Muscle layer of duodenum (tissue), 2 donors: ENCODE results near the gene SLC16A8.

Source experiments
- H3K27ac ChIP-seq: one replicate; pipeline ENCODE4 v1.7.0; 2013; ENCODE audit warnings: mild to moderate bottlenecking, low read length
- H3K27me3 ChIP-seq: one replicate; pipeline ENCODE4 v1.7.0; 2013; ENCODE audit warnings: low read depth, mild to moderate bottlenecking, control low read depth, low read length
- H3K36me3 ChIP-seq, 2 donors: one replicate each; pipeline ENCODE4 v1.7.0; 2013; ENCODE audit warnings: low read length in 2 of 2, control low read depth in 1 of 2, mild to moderate bottlenecking in 1 of 2; ENCODE audit not compliant: insufficient read depth in 2 of 2, control insufficient read depth in 1 of 2
- H3K4me1 ChIP-seq, 2 donors: one replicate each; pipeline ENCODE4 v1.7.0; 2013; ENCODE audit warnings: low read length in 2 of 2, mild to moderate bottlenecking in 2 of 2, control low read depth in 1 of 2, moderate library complexity in 1 of 2; ENCODE audit not compliant: insufficient read depth in 2 of 2, control insufficient read depth in 1 of 2
- H3K4me3 ChIP-seq, 2 donors: one replicate each; pipeline ENCODE4 v1.7.0; 2013; ENCODE audit warnings: low read length in 2 of 2, low read depth in 1 of 2, mild to moderate bottlenecking in 1 of 2
- H3K9me3 ChIP-seq, 2 donors: one replicate each; pipeline ENCODE4 v1.7.0; 2013; ENCODE audit warnings: low read length in 2 of 2, control low read depth in 1 of 2, mild to moderate bottlenecking in 1 of 2; ENCODE audit not compliant: control insufficient read depth in 1 of 2
- donor health status: healthy.

SLC16A8 gene

DNA sequence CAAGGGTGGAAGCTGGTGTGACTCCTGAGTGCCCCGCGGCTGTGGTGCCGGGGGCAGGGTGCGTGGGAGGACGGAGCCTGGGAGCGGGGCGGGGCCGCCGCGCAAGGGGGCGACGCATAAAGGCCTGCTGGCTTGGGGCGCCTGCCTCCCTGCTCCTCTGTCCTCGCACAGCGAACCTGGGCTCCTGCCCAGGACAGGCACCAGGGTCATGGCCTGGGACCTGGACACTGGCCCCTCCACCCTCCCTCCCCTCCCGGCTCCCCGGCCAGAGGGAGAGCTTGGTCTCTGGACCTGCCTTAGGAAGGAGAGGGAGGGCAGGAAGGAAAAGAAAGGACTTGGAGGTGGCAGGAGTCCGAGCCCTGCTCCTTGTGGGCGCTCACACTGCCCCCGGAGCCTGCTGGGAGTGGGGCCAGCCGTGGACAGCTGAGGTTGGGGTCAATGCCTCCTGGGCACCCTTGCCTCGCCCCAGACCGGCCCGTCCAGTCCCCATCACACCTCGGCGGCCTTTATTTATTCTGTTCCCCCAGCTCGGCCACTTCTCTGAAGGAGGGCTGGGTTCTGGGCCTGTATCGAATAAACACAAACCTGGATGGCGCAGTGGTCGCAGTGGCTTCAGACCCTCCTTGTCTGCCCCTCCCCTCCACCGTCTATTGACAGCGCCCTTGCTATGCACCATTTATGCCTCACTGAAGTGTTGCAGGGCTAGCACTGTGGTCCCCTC lies 8.7 kb downstream of the SLC16A8 start:
- Histone ChIP-seq H3K36me3 (peaks cover 5 to 36% of the 10 kb centered on the region in 2 donors), H3K9me3 (no peaks in the 10 kb centered on the region), H3K4me3 (no peak overlapping the region), H3K27me3 (peaks cover under 1% of the 10 kb centered on the region), H3K27ac (no peak overlapping the region), H3K4me1 (peaks cover 0 to 4% of the 10 kb centered on the region in 2 donors)

DNA sequence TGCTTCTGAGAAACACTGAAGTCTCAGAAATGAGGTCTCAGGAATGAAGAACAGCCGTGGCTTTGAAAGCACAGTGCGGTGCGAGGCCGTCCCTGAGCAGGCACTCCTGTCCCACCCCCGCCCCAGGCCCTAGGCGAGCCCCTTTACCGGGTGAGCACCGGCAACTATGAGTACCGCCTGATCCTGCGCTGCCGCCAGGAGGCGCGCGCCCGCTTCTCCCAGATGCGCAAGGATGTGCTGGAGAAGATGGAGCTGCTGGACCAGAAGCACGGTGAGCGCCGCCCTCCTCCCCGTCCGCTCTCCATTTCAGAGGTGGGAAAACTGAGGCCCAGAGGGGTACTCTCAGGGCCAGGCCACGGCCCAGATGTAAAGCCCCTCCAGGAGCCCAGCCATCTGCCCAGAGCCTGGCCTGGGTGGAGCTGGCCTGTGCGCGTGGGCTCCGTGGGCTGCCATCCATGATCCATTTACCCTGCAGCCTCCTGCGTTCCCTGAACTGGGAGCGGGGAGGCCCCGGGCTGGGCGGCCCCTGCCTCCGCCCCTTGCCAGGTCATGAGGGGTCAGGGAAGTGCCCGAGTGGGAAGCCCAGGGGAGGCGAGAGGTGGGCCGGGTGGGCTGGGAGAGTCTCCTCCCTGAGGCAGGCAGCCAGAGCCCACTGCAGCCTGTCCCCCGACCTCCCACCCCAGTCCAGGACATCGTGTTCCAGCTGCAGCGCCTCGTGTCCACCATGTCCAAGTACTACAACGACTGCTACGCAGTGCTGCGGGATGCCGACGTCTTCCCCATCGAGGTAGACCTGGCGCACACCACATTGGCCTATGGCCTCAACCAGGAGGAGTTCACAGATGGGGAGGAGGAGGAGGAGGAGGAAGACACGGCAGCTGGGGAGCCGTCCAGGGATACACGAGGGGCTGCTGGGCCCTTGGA lies 9.5 kb downstream of the SLC16A8 start:
- H3K27me3 ChIP-seq: no peaks in the 10 kb centered on the region
- peaks cover 0 to 13% of the 10 kb centered on the region in 2 donors for H3K4me1 ChIP-seq
- H3K36me3 ChIP-seq: peaks cover 11 to 36% of the 10 kb centered on the region in 2 donors
- no peak overlapping the region for H3K4me3 ChIP-seq
- H3K27ac ChIP-seq: no peak overlapping the region
- H3K9me3 ChIP-seq: no peaks in the 10 kb centered on the region

DNA sequence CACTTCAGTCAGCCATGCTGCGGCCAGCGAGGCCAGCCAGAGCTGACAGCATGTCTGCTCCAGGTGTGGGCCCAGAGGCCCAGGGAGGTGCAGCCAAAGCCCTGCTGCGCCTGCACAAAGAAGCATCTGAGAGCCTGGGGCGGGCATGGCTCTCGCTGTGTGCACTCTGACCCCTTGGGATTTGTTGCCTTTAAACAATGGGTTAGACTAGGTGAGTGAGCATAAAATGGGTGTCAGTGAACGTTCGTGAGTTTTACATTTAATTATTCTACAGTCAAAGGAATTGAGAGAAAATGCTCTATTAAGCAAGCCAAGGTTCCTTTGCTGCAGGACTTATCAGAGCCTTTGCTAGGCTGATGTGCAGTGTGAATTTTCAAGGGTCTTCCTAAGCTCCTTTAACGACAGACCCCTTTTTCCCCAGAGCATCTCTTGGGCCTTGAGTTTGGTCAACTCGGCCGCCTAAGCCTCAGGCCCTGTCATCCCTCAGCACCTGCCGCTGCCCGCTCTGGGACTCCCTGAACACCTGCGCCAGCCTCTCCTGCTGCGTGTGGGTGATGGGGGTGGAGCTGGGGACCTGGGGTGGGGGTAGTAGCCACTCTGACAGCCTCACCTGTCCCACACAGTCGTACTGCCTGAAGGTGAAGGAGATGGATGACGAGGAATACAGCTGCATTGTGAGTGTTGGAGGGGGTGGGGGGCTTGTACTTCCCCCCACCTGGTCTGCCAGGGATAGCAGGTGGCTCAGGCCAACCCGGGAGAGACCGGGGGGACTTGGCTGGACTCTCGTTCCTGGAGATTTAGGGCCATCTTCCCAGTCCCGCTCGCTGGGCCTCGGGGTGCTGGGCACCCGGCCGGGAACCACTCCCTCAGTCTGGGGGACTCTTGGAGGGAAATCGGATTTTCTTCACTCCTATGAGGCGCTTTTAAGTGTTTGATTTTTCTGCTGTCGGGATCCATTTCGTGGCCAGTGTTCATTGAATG lies 10.5 kb downstream of the SLC16A8 start:
- Histone ChIP-seq H3K4me3 (no peak overlapping the region), H3K27ac (no peak overlapping the region), H3K36me3 (peaks cover 11 to 36% of the 10 kb centered on the region in 2 donors), H3K9me3 (no peaks in the 10 kb centered on the region), H3K27me3 (no peaks in the 10 kb centered on the region), H3K4me1 (peaks cover 0 to 23% of the 10 kb centered on the region in 2 donors)

DNA sequence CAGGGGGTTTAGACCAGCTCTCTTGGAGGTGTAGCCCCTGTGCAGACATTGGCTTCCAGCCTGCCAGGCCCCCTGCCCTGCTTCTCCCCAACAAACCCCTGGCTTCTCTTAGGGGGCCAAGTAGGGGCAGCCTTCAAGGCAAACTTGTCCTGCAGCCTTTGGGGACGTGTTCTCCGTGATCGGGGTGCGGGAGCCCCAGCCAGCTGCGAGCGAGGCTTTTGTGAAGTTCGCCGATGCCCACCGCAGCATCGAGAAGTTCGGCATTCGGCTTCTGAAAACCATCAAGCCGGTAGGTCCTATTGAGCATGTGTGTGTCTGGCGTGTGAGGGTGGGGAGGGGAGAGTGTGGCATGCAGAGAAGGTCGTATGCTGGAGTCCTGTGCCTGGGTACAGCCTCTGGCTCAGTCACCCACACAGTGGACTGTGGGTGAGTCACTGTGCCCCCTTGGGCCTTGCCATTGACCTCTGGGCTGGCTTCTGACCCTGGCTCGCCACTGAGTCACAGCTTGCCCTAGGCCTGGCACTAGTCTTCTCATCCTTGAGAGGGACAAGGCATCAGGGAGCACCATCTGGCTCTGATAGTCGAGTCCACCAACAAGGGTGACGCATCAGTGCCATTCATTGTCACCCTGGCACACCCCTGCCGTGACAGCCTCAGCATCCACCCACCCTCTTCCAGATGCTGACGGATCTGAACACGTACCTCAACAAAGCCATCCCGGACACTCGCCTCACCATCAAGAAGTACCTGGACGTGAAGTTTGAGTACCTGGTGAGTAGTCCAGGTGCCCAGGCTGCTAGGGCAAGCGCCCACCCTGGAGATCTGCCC lies 11.4 kb downstream of the SLC16A8 start:
- Histone ChIP-seq H3K27ac (no peak overlapping the region), H3K4me3 (no peak overlapping the region), H3K36me3 (peaks cover 11 to 41% of the 10 kb centered on the region in 2 donors), H3K9me3 (no peaks in the 10 kb centered on the region), H3K27me3 (no peaks in the 10 kb centered on the region), H3K4me1 (peaks cover 0 to 24% of the 10 kb centered on the region in 2 donors)

DNA sequence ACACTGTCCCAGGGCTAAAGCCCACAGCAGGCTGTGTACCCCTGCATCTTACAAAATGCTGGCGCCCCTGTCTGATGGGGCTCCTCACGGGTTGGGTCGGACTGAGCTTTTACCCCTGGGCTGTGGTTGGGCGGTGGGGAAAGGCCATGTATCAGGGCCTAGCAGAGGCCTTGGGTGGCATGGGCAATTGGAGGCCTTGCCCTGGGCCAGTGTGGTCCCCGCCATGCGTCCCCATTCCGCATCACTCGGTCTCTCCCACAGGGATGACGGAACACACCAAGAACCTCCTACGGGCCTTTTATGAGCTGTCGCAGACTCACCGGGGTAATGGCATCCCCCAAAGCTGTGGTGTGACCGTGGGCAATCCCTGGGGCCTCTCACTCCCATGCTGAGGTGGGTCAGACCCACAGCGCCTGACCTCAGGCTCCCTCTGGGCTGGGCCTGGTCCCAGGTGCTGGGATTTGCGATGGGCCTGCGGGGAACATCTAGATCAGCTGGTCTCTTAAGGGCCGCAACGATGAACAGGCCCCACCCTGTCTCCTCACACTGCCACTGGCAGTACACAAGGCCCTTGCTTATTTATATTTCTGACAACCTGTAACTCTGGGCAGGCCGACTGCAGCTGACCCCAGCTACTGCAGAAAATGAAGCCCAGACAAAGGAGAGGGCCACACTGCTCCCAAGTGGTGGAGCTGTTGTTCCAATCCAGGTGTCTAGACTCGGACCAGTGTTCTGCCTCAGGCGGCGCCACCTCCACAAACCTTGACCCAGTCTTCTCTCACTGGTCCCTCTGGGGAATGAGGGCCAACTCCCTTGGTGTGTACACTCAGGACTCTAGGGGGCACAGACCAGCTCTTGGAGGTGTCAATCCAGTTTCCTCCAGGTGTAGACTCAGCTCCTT lies 12.3 kb downstream of the SLC16A8 start:
- H3K27me3 ChIP-seq: no peaks in the 10 kb centered on the region
- peaks cover 0 to 24% of the 10 kb centered on the region in 2 donors for H3K4me1 ChIP-seq
- H3K27ac ChIP-seq: no peak overlapping the region
- H3K4me3 ChIP-seq: no peak overlapping the region
- peaks cover 11 to 44% of the 10 kb centered on the region in 2 donors for H3K36me3 ChIP-seq
- H3K9me3 ChIP-seq: no peaks in the 10 kb centered on the region

DNA sequence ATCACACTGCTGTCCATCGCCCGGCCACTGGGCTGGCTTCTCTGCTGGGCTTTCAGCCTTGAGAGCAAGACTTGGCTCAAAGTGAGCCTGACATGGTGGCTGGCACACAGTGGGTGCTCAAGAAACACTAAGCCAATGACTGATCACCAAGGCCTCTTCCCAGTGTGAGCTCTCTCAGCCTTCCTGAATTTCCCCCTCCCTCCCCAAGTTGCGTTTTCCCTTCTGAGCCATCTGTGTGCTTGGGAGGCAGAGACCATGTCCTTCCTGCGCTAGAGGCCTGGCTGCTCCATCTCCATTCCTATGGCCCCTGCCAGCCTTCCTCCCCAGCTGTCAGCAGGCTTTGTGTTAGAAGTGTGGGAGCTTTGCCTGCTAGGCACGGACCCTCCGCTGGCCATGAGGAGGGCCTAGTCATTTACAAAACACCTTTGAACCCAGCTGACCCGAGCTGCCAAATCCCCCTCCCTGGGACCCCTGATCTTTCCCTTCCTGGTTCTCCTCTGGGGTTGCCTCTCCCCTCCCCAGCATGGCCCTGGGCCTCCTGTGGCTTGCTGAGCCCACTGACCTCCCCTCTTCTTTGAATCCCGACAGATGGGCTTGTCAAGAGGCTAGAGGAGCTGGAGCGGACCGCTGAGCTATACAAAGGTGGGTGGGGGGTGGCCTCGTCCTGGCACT lies 13.6 kb downstream of the SLC16A8 start:
- no peaks in the 10 kb centered on the region for H3K9me3 ChIP-seq
- peaks cover 0 to 24% of the 10 kb centered on the region in 2 donors for H3K4me1 ChIP-seq
- peaks cover 14 to 57% of the 10 kb centered on the region in 2 donors for H3K36me3 ChIP-seq
- H3K27me3 ChIP-seq: no peaks in the 10 kb centered on the region
- no peak overlapping the region for H3K4me3 ChIP-seq
- H3K27ac ChIP-seq: no peak overlapping the region

DNA sequence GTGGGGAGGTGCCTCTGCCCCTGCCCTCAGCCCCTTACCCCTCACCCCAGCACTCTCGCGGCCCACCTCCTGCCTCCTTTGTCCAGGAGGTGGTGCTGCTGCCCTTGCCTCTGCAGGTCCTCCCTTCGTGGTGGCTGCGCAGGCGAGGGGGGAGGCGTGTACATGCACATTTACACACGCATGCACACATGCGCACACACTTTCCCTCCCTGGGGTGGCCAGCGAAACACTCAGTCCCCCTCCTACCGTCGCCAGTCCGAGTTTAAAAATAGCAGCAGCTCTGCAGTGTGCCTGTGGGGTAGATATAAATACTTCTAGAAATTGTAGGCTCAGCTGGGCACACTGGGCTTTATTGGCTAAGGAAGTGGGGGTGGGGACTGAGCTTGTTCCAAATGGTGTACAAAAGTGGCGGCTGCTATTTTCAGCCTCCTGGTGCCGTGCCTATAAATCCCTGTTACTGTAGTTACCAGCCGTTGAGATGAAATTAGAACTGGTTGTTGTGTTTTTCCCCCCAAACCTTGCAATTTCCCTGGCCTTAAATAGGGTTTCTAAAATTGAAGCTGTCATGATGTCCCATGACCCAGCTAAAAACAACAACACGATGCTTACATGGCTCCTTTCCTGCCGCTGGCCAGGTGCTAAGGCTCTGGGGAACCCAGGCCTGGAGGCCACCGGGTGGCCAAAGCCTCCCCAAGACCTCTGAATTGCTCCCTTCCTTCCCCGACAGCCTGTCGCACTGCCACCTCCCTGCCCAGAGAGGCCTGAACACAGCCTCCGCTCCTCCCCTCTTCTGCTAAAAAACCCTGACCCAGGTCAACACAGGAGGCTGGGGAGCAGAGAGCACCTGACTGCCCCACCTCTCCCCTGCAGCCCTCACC lies 14.4 kb downstream of the SLC16A8 start:
- no peaks in the 10 kb centered on the region for H3K27me3 ChIP-seq
- peaks cover 21 to 58% of the 10 kb centered on the region in 2 donors for H3K36me3 ChIP-seq
- peaks cover 0 to 24% of the 10 kb centered on the region in 2 donors for H3K4me1 ChIP-seq
- H3K4me3 ChIP-seq: peak overlapping the region in 1 of 2 donors; percentile 6
- no peaks in the 10 kb centered on the region for H3K9me3 ChIP-seq
- H3K27ac ChIP-seq: peak overlapping the region; percentile 14

DNA sequence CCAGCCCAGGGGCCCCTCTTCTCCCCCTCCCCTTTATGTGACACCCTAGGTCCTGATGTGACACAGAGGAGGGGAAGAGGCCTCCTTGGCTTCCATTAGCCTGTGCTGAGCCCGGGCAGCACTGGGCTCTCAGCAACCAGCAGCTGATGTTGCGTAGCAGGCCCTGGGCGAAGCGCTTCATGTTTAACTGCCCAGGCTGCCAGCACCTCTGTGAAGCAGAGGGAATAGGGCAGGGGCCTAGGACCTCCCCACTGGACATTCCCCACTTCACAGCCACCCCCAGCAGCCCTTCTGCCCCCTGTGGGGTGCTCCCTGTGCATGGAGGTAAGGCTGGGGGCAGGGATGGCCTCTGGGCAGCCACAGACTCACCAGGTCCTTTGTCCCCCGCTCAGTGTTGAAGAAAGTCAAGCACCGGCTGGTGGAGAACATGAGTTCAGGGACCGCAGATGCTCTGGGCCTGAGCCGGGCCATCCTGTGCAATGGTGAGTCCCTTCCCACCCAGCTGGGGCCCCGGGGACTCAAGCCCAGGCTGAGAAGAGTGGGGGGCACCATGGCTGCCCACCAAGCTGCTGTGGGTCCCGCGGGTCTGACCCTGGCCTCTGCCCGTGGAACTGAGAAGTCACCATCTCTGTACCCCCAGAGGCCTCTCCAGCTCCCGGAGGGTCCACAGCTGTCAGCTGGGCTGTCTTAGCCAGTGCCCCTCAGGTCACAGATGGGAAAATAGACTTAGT lies 15.2 kb downstream of the SLC16A8 start:
- Histone ChIP-seq H3K27ac (no peak overlapping the region), H3K4me3 (no peak overlapping the region), H3K27me3 (no peaks in the 10 kb centered on the region), H3K36me3 (peaks cover 21 to 53% of the 10 kb centered on the region in 2 donors), H3K4me1 (peaks cover 0 to 24% of the 10 kb centered on the region in 2 donors), H3K9me3 (no peaks in the 10 kb centered on the region)
